Keratinocyte (primary cell): Measurements from ENCODE around the gene PID1. TPM values are rescaled to one million over a fixed set of nuclear protein-coding genes. Genes with fewer than 3 reads are reported as not detected.

Experiments
- DNase-seq: peaks from one replicate; pipeline ENCODE4 v3.0.0-alpha.2; 2011; ENCODE audit warnings: low read depth, missing footprints, low spot score
- FAIRE-seq: peaks from 2 replicates; lab custom pipeline; 2011; peaks lifted over from hg19 to GRCh38; lab: Jason Lieb, UNC
- H2AFZ ChIP-seq: 2 replicates; pipeline ENCODE4 v1.6.0; 2012; ENCODE audit warnings: low read length, control low read depth, inconsistent platforms; ENCODE audit not compliant: control insufficient read depth
- H3K27ac ChIP-seq: 2 replicates; pipeline ENCODE4 v1.5.1; 2011; ENCODE audit warnings: low read length; ENCODE audit not compliant: control insufficient read depth, insufficient read depth
- H3K27me3 ChIP-seq: 3 replicates; pipeline ENCODE4 v1.6.0; 2011; ENCODE audit warnings: low read length; ENCODE audit not compliant: control insufficient read depth, insufficient read depth; ENCODE audit errors: extremely low read depth
- H3K36me3 ChIP-seq, 2 experiments: 2 replicates in 1 of 2; 3 replicates in 1 of 2; pipeline ENCODE4 v1.5.1; 2011; ENCODE audit warnings: low read length in 2 of 2, mild to moderate bottlenecking in 1 of 2; ENCODE audit not compliant: control insufficient read depth in 2 of 2, insufficient read depth in 2 of 2; ENCODE audit errors: extremely low read depth in 1 of 2
- H3K4me1 ChIP-seq: 3 replicates; pipeline ENCODE4 v1.5.1; 2011; ENCODE audit warnings: low read length; ENCODE audit not compliant: control insufficient read depth, insufficient read depth; ENCODE audit errors: extremely low read depth
- H3K4me2 ChIP-seq: 3 replicates; pipeline ENCODE4 v1.6.0; 2011; ENCODE audit warnings: low read depth, low read length; ENCODE audit not compliant: control insufficient read depth, insufficient read depth; ENCODE audit errors: extremely low read depth
- H3K4me3 ChIP-seq, 3 experiments: fragments of 200-600 bp in 1 of 3; sonication (generic) in 1 of 3; 2 replicates in 2 of 3; 3 replicates in 1 of 3; pipeline ENCODE4 v1.5.1; 2011 to 2016; ENCODE audit warnings: low read length in 3 of 3, mild to moderate bottlenecking in 3 of 3, control low read depth in 2 of 3, inconsistent platforms in 1 of 3, low read depth in 1 of 3, mixed read lengths in 1 of 3, mixed run types in 1 of 3, moderate library complexity in 1 of 3; ENCODE audit not compliant: control insufficient read depth in 2 of 3, insufficient read depth in 2 of 3; ENCODE audit errors: extremely low read depth in 1 of 3
- H3K79me2 ChIP-seq: 2 replicates; pipeline ENCODE4 v1.6.0; 2012; ENCODE audit warnings: low read length; ENCODE audit not compliant: control insufficient read depth, insufficient read depth
- H3K9ac ChIP-seq: 3 replicates; pipeline ENCODE4 v1.6.0; 2011; ENCODE audit warnings: low read length; ENCODE audit not compliant: control insufficient read depth, insufficient read depth; ENCODE audit errors: extremely low read depth
- H3K9me1 ChIP-seq: 3 replicates; pipeline ENCODE4 v1.6.0; 2011; ENCODE audit warnings: low read length; ENCODE audit not compliant: control insufficient read depth, insufficient read depth; ENCODE audit errors: extremely low read depth
- H3K9me3 ChIP-seq: 2 replicates; pipeline ENCODE4 v1.5.1; 2012; ENCODE audit warnings: low read depth, low read length; ENCODE audit not compliant: control insufficient read depth
- H4K20me1 ChIP-seq: 3 replicates; pipeline ENCODE4 v1.6.0; 2011; ENCODE audit warnings: low read length; ENCODE audit not compliant: control insufficient read depth, insufficient read depth; ENCODE audit errors: extremely low read depth
- CTCF ChIP-seq, 3 experiments: IDR thresholded peaks in 1 of 3; conservative IDR thresholded peaks in 1 of 3; optimal IDR thresholded peaks in 1 of 3; 2 replicates in 2 of 3; 3 replicates in 1 of 3; pipeline versions ENCODE3 to v1.5.1; 2011; ENCODE audit warnings: low read length in 3 of 3, mild to moderate bottlenecking in 3 of 3, moderate library complexity in 2 of 3, control low read depth in 1 of 3, inconsistent platforms in 1 of 3; ENCODE audit not compliant: insufficient read depth in 2 of 3; ENCODE audit errors: extremely low read depth in 1 of 3
- EZH2 ChIP-seq: IDR thresholded peaks from one replicate; pipeline ENCODE4 v1.6.1; 2012; ENCODE audit warnings: inconsistent platforms, mild to moderate bottlenecking, low read length, moderate library complexity
- dilution Hi-C: fragments of 300-500 bp; cut with MboI; formaldehyde crosslinking; loops from one replicate; pipeline ENCODE4 v1.7.0; 2020; ENCODE audit warnings: low sequenced_read_pairs; ENCODE audit not compliant: extremely low pct_ligation_motif_present
- polyA plus RNA-seq, 5 experiments: library from polyadenylated mRNA; depleted of rRNA in 3 of 5; stranded (reverse) in 3 of 5; stranded (forward) in 1 of 5; unstranded in 1 of 5; fragments of >200 nt; gene quantifications; 1 replicate in 1 of 5; 2 replicates in 3 of 5; 3 replicates in 1 of 5; pipeline versions ENCODE4 v1.2.1 to v1.2.3, GENCODE V29; 2011 to 2012; ENCODE audit warnings: missing spikeins in 2 of 5, low read depth in 1 of 5, low replicate concordance in 1 of 5

The PID1 gene
- polyA plus RNA-seq, 1 donor (not counting 4 experiments of a cell fraction or from before 2014, with no cell fraction given), result 5.4 TPM

GRCh38 chr2:229096409-229097066, 174.5 kb downstream of the PID1 start:
- Histone ChIP-seq H3K9me3 (no peaks in the 10 kb centered on the region), H4K20me1 (no peaks in the 10 kb centered on the region), H3K27me3 (no peaks in the 10 kb centered on the region), H3K9ac (no peak overlapping the region), H3K4me1 (no peaks in the 10 kb centered on the region), H3K36me3 (no peaks in the 10 kb centered on the region), H3K4me2 (no peak overlapping the region), H3K79me2 (no peaks in the 10 kb centered on the region), H2AFZ (no peak overlapping the region), H3K9me1 (no peaks in the 10 kb centered on the region), H3K4me3 (no peak overlapping the region), H3K27ac (no peak overlapping the region)
- TF ChIP-seq CTCF (optimal IDR thresholded peaks at IDR 0.05 in 1 of 3, IDR thresholded peaks at IDR 0.05 in 1 of 3, conservative IDR thresholded peaks at IDR 0.05 in 1 of 3; ENCODE audit: extremely low read depth in 1 of 3, insufficient read depth in 2 of 3, low read length in 3 of 3), result no peak
- no peak for TF ChIP-seq EZH2
- no peak for DNase-seq
- dilution Hi-C loops, result no loop called here
- no peak for FAIRE-seq

GRCh38 chr2:229095472-229095871, 175.6 kb downstream of the PID1 start:
- no peaks in the 10 kb centered on the region for H3K4me1 ChIP-seq
- dilution Hi-C loops, result no loop called here
- no peak overlapping the region for H2AFZ ChIP-seq
- no peaks in the 10 kb centered on the region for H4K20me1 ChIP-seq
- H3K4me3 ChIP-seq, result no peak overlapping the region
- no peak for DNase-seq
- H3K27ac ChIP-seq, result no peak overlapping the region
- no peaks in the 10 kb centered on the region for H3K9me3 ChIP-seq
- FAIRE-seq, result no peak
- H3K36me3 ChIP-seq, result no peaks in the 10 kb centered on the region
- H3K9me1 ChIP-seq, result no peaks in the 10 kb centered on the region
- no peak overlapping the region for H3K4me2 ChIP-seq
- no peak overlapping the region for H3K9ac ChIP-seq
- no peaks in the 10 kb centered on the region for H3K27me3 ChIP-seq
- H3K79me2 ChIP-seq, result no peaks in the 10 kb centered on the region
- TF ChIP-seq EZH2 (no peak), CTCF (optimal IDR thresholded peaks at IDR 0.05 in 1 of 3, IDR thresholded peaks at IDR 0.05 in 1 of 3, conservative IDR thresholded peaks at IDR 0.05 in 1 of 3; ENCODE audit: extremely low read depth in 1 of 3, insufficient read depth in 2 of 3, low read length in 3 of 3) (no peak)
